ENCODE measurements around the gene ANP32E.

GRCh38 chr1:150212070-150212469, 23.8 kb downstream of the ANP32E start:
- TF ChIP-seq CTCF (IDR thresholded peaks at IDR 0.05) = no peak
- TF ChIP-seq POLR2A (IDR thresholded peaks at IDR 0.05) = no peak
